HL-60 (cell line): Measurements from ENCODE around the gene SOAT1.

ENCODE experiments used
- CTCF ChIP-seq: IDR thresholded peaks from one replicate; pipeline ENCODE4 v1.5.1; 2011; ENCODE audit warnings: low read length, control low read depth, inconsistent platforms; ENCODE audit not compliant: insufficient read depth
- GABPA ChIP-seq: IDR thresholded peaks from 2 replicates; pipeline ENCODE4 v1.6.1; 2012; ENCODE audit warnings: low read depth
- POLR2AphosphoS5 ChIP-seq: IDR thresholded peaks from 2 replicates; pipeline ENCODE4 v1.6.1; 2012; ENCODE audit warnings: low read depth
- REST ChIP-seq: IDR thresholded peaks from 2 replicates; pipeline ENCODE4 v1.6.1; 2012; ENCODE audit warnings: low read depth; ENCODE audit not compliant: insufficient replicate concordance
- SPI1 ChIP-seq: IDR thresholded peaks from 2 replicates; pipeline ENCODE4 v1.6.1; 2012; ENCODE audit warnings: low read depth, mild to moderate bottlenecking, borderline replicate concordance

- TF ChIP-seq POLR2AphosphoS5 (no peak), CTCF (no peak), GABPA (no peak), SPI1 (no peak), REST (no peak)
These were observed 29.1 kb upstream of the SOAT1 start for GRCh38 chr1:179264507-179264906.
